ENCODE measurements around the gene ANKRD11. TPM values are rescaled to one million over a fixed set of nuclear protein-coding genes. Genes with fewer than 3 reads are reported as not detected.
A peak's percentile ranks its signal among the peaks of the same experiment; 100 is the strongest.

The ANKRD11 gene
- total RNA-seq: 51.2 TPM
- 73.3 TPM for polyA plus RNA-seq

- Histone ChIP-seq H3K4me3 (ENCODE audit: low read depth, low read length) (peak within 1 kb of the TSS; percentile 100), H3K27ac (ENCODE audit: low read depth) (peak within 1 kb of the TSS; percentile 97), H3K36me3 (ENCODE audit: insufficient read depth) (no peaks in the 10 kb centered on the region), H3K4me1 (ENCODE audit: insufficient read depth) (no peaks in the 10 kb centered on the region)
- WGBS: under 1% methylated on average over 96 of the region's 96 CpGs
- peak; percentile 98 for DNase-seq (ENCODE audit: extremely low spot score)
Observed at GRCh38 chr16:89490439-89491237, at the start of gene ANKRD11. TSS of gene ANKRD11 (minus strand) at chr16:89490561. CDS start at chr16:89317019, 173,542 bp downstream.

GRCh38 chr16:89538286-89538685, 47.9 kb upstream of the ANKRD11 start:
- whole genome bisulfite sequencing: 91% methylated on average over 12 of the region's 12 CpGs

GRCh38 chr16:89537549-89537925, 47.2 kb upstream of the ANKRD11 start:
- H3K4me1 ChIP-seq (ENCODE audit: insufficient read depth): no peaks in the 10 kb centered on the region
- DNase-seq (ENCODE audit: extremely low spot score): no peak
- 92% methylated on average over 7 of the region's 7 CpGs for WGBS
- H3K4me3 ChIP-seq (ENCODE audit: low read depth, low read length): no peak overlapping the region
- H3K36me3 ChIP-seq (ENCODE audit: insufficient read depth): peaks cover 3% of the 10 kb centered on the region
- no peak overlapping the region for H3K27ac ChIP-seq (ENCODE audit: low read depth)

More at GRCh38 chr16:89538286-89538685, 47.9 kb upstream of the ANKRD11 start:
- H3K4me1 ChIP-seq (ENCODE audit: insufficient read depth): no peaks in the 10 kb centered on the region
- no peak overlapping the region for H3K27ac ChIP-seq (ENCODE audit: low read depth)
- no peak overlapping the region for H3K4me3 ChIP-seq (ENCODE audit: low read depth, low read length)
- peaks cover 3% of the 10 kb centered on the region for H3K36me3 ChIP-seq (ENCODE audit: insufficient read depth)
- DNase-seq (ENCODE audit: extremely low spot score): no peak

GRCh38 chr16:89536886-89537548, 46.7 kb upstream of the ANKRD11 start:
- Histone ChIP-seq H3K4me1 (ENCODE audit: insufficient read depth) (no peaks in the 10 kb centered on the region), H3K27ac (ENCODE audit: low read depth) (no peak overlapping the region), H3K36me3 (ENCODE audit: insufficient read depth) (peaks cover 3% of the 10 kb centered on the region), H3K4me3 (ENCODE audit: low read depth, low read length) (no peak overlapping the region)
- WGBS: 83% methylated on average over 36 of the region's 36 CpGs
- DNase-seq (ENCODE audit: extremely low spot score): no peak

GRCh38 chr16:89536371-89536770, 46.0 kb upstream of the ANKRD11 start:
- 94% methylated on average over 22 of the region's 24 CpGs for WGBS
- Histone ChIP-seq H3K27ac (ENCODE audit: low read depth) (no peak overlapping the region), H3K4me1 (ENCODE audit: insufficient read depth) (no peaks in the 10 kb centered on the region), H3K36me3 (ENCODE audit: insufficient read depth) (peaks cover 3% of the 10 kb centered on the region), H3K4me3 (ENCODE audit: low read depth, low read length) (no peak overlapping the region)
- no peak for DNase-seq (ENCODE audit: extremely low spot score)

GRCh38 chr16:89534252-89534756, 43.9 kb upstream of the ANKRD11 start:
- no peaks in the 10 kb centered on the region for H3K4me1 ChIP-seq (ENCODE audit: insufficient read depth)
- 67% methylated on average over 11 of the region's 11 CpGs for WGBS
- no peak for DNase-seq (ENCODE audit: extremely low spot score)
- no peak overlapping the region for H3K4me3 ChIP-seq (ENCODE audit: low read depth, low read length)
- peaks cover 3% of the 10 kb centered on the region for H3K36me3 ChIP-seq (ENCODE audit: insufficient read depth)
- no peak overlapping the region for H3K27ac ChIP-seq (ENCODE audit: low read depth)

- 89% methylated on average over 31 of the region's 31 CpGs for WGBS
- no peak for DNase-seq (ENCODE audit: extremely low spot score)
- Histone ChIP-seq H3K4me3 (ENCODE audit: low read depth, low read length) (no peak overlapping the region), H3K27ac (ENCODE audit: low read depth) (no peak overlapping the region), H3K4me1 (ENCODE audit: insufficient read depth) (no peaks in the 10 kb centered on the region), H3K36me3 (ENCODE audit: insufficient read depth) (peaks cover 2% of the 10 kb centered on the region)
Observed at GRCh38 chr16:89531821-89532526, 41.6 kb upstream of the ANKRD11 start.

GRCh38 chr16:89530401-89531381, 40.3 kb upstream of the ANKRD11 start:
- Histone ChIP-seq H3K4me1 (ENCODE audit: insufficient read depth) (no peaks in the 10 kb centered on the region), H3K27ac (ENCODE audit: low read depth) (no peak overlapping the region), H3K4me3 (ENCODE audit: low read depth, low read length) (no peak overlapping the region), H3K36me3 (ENCODE audit: insufficient read depth) (peaks cover 2% of the 10 kb centered on the region)
- no peak for DNase-seq (ENCODE audit: extremely low spot score)
- 90% methylated on average over 37 of the region's 37 CpGs for WGBS

GRCh38 chr16:89529097-89529496, 38.7 kb upstream of the ANKRD11 start:
- 81% methylated on average over 16 of the region's 16 CpGs for WGBS
- Histone ChIP-seq H3K4me3 (ENCODE audit: low read depth, low read length) (no peak overlapping the region), H3K27ac (ENCODE audit: low read depth) (no peak overlapping the region), H3K36me3 (ENCODE audit: insufficient read depth) (peaks cover 2% of the 10 kb centered on the region), H3K4me1 (ENCODE audit: insufficient read depth) (no peaks in the 10 kb centered on the region)
- DNase-seq (ENCODE audit: extremely low spot score): no peak

- peaks cover 2% of the 10 kb centered on the region for H3K36me3 ChIP-seq (ENCODE audit: insufficient read depth)
- 80% methylated on average over 20 of the region's 20 CpGs for WGBS
- H3K4me3 ChIP-seq (ENCODE audit: low read depth, low read length): no peak overlapping the region
- no peaks in the 10 kb centered on the region for H3K4me1 ChIP-seq (ENCODE audit: insufficient read depth)
- no peak for DNase-seq (ENCODE audit: extremely low spot score)
- no peak overlapping the region for H3K27ac ChIP-seq (ENCODE audit: low read depth)
Observed at GRCh38 chr16:89525146-89525913, 35.0 kb upstream of the ANKRD11 start.

GRCh38 chr16:89523680-89524344, 33.5 kb upstream of the ANKRD11 start:
- Histone ChIP-seq H3K27ac (ENCODE audit: low read depth) (no peak overlapping the region), H3K4me1 (ENCODE audit: insufficient read depth) (no peaks in the 10 kb centered on the region), H3K36me3 (ENCODE audit: insufficient read depth) (peaks cover 2% of the 10 kb centered on the region), H3K4me3 (ENCODE audit: low read depth, low read length) (no peak overlapping the region)
- WGBS: 82% methylated on average over 32 of the region's 32 CpGs
- DNase-seq (ENCODE audit: extremely low spot score): no peak

GRCh38 chr16:89522287-89522686, 31.9 kb upstream of the ANKRD11 start:
- no peaks in the 10 kb centered on the region for H3K36me3 ChIP-seq (ENCODE audit: insufficient read depth)
- H3K4me3 ChIP-seq (ENCODE audit: low read depth, low read length): no peak overlapping the region
- 93% methylated on average over 31 of the region's 31 CpGs for WGBS
- no peak overlapping the region for H3K27ac ChIP-seq (ENCODE audit: low read depth)
- H3K4me1 ChIP-seq (ENCODE audit: insufficient read depth): no peaks in the 10 kb centered on the region
- DNase-seq (ENCODE audit: extremely low spot score): no peak
